ENCODE results near the gene NFIC.

The NFIC gene

DNA sequence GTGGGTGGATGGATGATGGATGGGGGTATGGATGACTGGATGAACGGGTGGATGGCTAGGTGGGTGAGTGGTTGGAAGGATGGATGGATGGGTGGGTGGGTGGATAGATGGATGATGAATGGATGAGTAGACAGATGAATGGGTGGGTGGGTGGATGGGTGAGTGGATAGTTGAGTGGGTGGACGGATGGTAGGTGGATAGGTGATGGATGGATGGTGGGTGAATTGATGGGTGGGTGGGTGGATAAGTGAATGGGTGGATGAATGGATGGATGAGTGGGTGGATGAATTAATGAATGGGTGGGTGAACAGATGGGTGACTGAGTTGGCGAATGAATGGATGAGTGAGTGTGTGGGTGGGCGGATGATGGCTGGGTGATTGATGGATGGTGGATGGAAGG, 109.1 kb downstream of the NFIC start:
- TF ChIP-seq JUND (IDR thresholded peaks at IDR 0.05; ENCODE audit: low read depth), result no peak
- DNase-seq (ENCODE audit: low read depth in 1 of 2, low spot score in 1 of 2), result no peak
- in situ Hi-C loops (cut with HindIII; ENCODE audit: low pct_unique_long_range_greater_than_20kb, low sequenced_read_pairs), result no loop called here

DNA sequence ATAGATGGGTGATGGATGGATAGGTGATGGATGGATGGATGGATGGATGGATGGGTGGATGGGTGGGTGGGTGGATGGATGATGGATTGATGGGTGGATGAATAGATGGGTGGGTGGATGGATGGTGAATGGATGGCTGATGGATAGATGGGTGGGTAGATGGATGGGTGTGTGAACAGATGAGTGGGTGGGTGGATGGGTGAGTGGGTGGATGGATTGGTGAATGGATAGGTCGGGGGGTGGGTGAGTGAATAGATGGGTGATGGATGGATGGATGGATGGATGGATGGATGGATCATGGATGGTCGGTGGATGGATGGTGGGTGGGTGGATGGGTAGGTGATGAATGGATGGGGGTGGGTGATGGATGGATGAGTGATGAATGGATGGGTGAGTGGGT, 110.4 kb downstream of the NFIC start:
- in situ Hi-C loops (cut with HindIII; ENCODE audit: low pct_unique_long_range_greater_than_20kb, low sequenced_read_pairs), result no loop called here
- TF ChIP-seq JUND (IDR thresholded peaks at IDR 0.05; ENCODE audit: low read depth), result no peak
- DNase-seq (ENCODE audit: low read depth in 1 of 2, low spot score in 1 of 2), result no peak

DNA sequence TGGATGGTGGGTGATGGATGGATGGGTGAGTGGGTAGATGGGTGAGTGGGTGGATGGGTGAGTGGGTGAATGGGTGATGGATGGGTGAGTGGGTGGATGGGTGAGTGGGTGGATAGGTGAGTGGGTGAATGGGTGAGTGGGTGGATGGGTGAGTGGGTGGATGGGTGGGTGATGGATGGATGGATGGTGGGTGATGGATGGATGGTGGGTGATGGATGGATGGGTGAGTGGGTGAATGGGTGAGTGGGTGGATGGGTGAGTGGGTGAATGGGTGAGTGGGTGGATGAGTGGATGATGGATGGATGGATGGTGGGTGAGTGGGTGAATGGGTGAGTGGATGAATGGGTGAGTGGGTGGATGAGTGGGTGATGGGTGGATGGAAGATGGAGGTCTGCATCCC, 111.1 kb downstream of the NFIC start:
- DNase-seq (ENCODE audit: low read depth in 1 of 2, low spot score in 1 of 2), result no peak
- no peak for TF ChIP-seq JUND (IDR thresholded peaks at IDR 0.05; ENCODE audit: low read depth)
- in situ Hi-C loops (cut with HindIII; ENCODE audit: low pct_unique_long_range_greater_than_20kb, low sequenced_read_pairs), result no loop called here

DNA sequence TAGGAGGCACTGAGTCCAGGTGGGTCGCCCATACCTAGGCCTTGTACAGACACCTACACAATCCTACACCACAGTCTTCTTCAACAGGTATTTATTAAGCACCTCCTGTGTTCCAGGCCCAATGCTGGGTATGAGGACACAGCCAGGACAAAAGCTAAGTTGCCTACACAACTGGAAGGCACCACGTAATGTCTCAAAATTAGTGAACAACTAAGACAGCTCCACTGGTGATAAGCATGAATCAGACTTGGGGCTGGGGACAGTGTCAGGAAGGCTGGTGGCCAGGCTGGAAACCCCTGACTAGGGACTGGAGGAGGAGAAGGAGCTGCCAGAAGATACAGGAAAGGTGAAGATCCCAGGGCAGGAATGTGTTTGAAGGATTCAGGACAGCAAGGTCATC, 111.6 kb downstream of the NFIC start:
- in situ Hi-C loops (cut with HindIII; ENCODE audit: low pct_unique_long_range_greater_than_20kb, low sequenced_read_pairs), result no loop called here
- no peak for DNase-seq (ENCODE audit: low read depth in 1 of 2, low spot score in 1 of 2)
- TF ChIP-seq JUND (IDR thresholded peaks at IDR 0.05; ENCODE audit: low read depth), result no peak

DNA sequence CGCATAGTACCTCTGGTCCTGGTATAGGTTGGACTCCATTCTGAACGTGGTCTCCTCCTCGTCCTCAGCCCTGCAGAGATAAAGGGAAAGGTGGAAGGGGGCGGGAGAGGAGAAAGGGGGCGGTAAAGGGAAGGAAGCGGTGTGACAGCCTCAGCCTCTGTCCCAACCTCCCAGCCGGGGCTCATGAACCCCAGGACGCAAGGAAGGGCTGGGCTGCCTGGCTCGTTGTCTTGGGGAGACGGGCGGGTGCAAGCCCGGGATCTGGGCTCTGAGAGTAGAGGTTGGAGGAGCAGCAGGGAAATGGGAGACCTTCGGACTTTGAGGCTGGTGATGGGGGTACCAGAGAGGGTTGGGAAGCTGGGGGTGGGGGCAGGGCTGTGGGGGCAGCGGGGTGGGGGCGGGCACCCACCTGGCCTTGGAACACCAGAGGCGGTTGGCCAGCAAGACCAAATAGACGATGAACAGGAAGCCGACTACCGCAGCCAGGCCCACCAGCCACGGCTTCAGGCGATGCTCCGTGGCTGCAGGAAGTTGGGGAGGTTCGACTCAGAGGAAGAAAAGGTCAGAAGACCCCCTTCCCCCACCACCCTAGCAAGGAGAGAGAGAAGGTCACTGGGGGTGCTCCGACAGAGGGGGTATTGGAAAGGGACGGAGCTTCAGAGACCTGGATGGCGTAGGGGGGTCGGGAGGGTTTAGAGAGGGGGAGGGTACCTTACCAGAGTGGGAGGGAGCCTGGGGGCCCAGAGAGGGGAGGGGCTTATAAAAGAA, 112.2 kb downstream of the NFIC start:
- DNase-seq (ENCODE audit: low read depth in 1 of 2, low spot score in 1 of 2), result no peak
- in situ Hi-C loops (cut with HindIII; ENCODE audit: low pct_unique_long_range_greater_than_20kb, low sequenced_read_pairs), result no loop called here
- no peak for TF ChIP-seq JUND (IDR thresholded peaks at IDR 0.05; ENCODE audit: low read depth)

DNA sequence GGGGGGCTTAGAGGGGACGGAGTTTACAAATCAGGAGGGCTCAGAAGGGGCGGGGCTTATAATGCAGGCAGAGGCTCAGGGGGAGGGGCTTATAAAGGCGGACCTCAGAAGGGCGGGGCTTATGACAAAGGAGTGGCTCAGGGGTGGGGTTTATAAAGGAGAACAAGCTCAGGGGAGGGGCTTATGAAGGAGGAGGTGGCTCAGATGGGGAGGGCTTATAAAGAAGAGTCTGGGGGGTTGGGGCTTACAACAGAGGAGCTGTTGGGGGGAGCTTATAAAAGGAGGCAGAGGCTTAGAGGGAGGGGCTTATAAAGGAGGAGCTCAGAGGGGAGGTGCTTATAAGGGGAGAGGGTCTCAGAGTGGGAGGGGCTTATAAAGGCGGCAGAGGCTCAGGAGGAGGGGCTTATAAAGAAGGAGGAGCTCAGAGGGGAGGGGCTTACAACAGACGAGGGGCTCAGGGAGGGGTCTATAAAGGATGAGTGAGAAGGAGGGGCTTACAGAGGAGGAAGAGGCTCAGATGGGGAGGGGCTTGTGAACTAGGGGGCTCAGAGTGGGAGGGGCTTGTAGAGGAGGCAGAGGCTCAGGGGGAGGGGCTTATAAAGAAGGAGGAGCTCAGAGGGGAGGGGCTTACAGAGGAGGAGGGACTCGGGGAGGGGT, 112.9 kb downstream of the NFIC start:
- in situ Hi-C loops (cut with HindIII; ENCODE audit: low pct_unique_long_range_greater_than_20kb, low sequenced_read_pairs), result no loop called here
- DNase-seq (ENCODE audit: low read depth in 1 of 2, low spot score in 1 of 2), result peak in 1 of 2 experiments; percentile 70
- TF ChIP-seq JUND (IDR thresholded peaks at IDR 0.05; ENCODE audit: low read depth), result no peak

DNA sequence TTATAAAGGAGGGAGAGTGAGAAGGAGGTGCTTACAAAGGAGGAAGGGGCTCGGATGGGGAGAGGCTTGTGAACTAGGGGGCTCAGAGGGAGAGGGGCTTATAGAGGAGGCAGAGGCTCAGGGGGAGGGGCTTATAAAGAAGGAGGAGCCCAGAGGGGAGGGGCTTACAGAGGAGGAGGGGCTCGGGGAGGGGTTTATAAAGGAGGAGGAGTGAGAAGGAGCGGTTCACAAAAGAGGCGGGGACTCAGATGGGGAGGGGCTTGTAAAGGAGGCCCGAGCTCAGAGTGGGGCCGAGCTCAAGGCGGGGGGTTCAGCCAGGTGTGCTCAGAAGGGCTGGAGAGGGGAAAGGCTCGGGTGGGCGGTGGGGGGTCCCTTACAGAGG, 113.4 kb downstream of the NFIC start:
- DNase-seq (ENCODE audit: low read depth in 1 of 2, low spot score in 1 of 2), result peak in 1 of 2 experiments; percentile 68
- no peak for TF ChIP-seq JUND (IDR thresholded peaks at IDR 0.05; ENCODE audit: low read depth)
- in situ Hi-C loops (cut with HindIII; ENCODE audit: low pct_unique_long_range_greater_than_20kb, low sequenced_read_pairs), result no loop called here

DNA sequence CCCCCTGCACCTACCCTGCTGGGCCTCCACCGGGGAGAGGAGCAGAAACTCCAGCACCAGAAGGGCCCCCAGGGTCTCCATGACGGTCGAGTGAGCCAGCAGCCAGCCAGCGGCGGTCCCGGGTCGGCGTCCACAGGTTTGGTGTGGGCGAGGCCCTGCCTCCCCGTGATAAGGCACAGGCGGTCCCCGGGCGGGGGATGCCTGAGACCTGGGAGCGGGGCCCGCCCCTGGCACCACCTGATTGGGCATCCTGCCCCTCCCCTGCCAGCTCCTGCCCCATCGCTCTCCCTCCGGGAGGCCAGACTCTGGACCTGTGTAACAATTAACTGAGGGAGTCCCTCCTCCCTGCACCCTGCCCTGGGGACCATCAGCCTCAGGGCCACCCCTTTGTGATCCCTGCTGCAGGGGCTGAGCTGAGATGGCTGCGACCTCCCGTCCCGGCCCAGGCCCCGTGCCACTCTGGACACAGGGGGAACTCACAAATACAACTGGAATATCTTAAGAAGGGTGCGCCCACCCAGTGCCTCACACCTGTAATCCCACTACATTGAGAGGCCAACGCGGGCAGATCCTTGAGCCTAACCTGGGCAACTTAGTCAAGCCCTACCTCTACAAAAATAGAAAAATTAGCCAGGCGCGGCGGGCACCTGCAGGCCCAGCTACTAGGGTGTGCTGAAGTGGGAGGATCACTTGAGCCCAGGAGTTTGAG, 114.2 kb downstream of the NFIC start, which contains the start of gene SMIM24:
TSS of gene SMIM24 (minus strand) at position 143 of the 709 bp plus-strand sequence. CDS start at position 81, 62 bp downstream.
- in situ Hi-C loops (cut with HindIII; ENCODE audit: low pct_unique_long_range_greater_than_20kb, low sequenced_read_pairs), result no loop called here
- TF ChIP-seq JUND (IDR thresholded peaks at IDR 0.05; ENCODE audit: low read depth), result no peak
- no peak for DNase-seq (ENCODE audit: low read depth in 1 of 2, low spot score in 1 of 2)

DNA sequence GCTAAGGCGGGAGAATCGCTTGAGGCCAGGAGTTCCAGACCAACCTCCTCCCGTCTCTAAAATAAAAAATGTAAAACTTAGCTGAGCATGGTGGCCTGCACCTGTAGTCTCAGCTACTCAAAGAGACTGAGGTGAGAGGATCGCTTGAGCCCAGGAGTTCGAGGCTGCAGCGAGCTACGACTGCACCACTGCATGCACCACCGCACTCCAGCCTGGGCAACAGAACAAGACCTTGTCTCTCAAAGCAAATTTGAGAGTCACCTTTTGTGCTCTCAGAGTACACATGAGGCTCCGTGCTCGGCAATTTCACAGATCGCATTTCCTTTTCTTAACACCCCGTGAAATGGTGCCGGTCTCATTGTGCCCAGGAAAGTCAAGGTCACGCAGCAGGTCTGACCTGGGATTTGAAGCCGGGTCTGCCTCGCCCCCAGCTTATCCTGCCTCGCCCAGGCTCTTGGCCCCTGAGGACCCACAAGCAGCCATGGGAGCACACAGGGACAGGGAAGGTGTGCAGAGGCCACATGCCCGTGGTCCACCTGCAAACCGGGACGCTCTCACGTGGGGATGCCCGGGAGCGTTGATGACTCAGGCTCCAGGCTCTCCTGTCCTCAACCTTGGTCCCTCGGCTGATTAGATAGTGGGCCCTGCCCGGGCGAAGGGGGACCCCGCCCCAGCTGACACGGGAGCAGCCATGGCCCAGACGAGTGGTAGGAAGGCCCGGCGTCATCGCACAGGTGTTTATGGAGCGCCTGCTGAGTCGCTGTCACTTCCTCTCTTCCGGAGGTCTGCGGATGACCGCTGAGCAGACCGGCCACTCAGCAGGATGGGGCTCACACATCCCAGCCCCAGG, 115.1 kb downstream of the NFIC start:
- in situ Hi-C loops (cut with HindIII; ENCODE audit: low pct_unique_long_range_greater_than_20kb, low sequenced_read_pairs), result no loop called here
- TF ChIP-seq JUND (IDR thresholded peaks at IDR 0.05; ENCODE audit: low read depth), result no peak

DNA sequence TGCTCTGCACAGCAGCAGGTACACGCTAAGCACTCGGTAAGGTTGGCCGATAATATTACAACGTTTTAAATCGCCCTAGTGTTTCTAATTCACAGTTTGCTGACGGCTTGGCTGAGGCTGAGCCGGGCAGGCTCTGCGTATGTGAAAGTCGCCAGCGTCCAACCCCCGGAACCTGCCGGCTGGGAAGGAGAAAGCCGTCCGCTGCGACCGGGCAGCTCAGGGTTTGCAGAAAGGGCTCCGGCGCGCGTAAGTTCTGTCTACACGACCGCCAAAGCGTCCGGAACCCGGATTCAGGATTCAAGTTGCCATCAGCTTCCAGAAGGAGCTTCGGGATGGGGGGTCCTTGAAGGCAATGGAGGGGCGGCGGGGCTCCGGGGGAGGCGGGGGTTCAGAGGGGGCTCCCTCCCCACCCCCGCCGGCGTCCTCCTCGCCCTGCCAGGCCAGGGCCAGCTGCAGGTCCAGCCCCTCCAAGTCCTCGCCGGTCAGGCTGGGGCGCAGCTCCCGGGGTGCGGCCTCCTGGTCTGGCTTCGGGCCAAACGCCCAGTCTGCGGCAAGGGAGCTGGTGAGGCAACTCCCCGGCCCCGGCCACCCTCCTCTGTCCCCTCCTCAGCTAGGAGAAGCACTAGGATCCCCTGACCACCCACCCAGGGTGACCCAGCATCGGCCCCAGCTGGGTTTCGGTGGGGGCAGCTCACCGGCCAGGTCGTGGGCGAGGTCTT, 116.3 kb downstream of the NFIC start:
- in situ Hi-C loops (cut with HindIII; ENCODE audit: low pct_unique_long_range_greater_than_20kb, low sequenced_read_pairs), result no loop called here
- TF ChIP-seq JUND (IDR thresholded peaks at IDR 0.05; ENCODE audit: low read depth), result no peak
- no peak for DNase-seq (ENCODE audit: low read depth in 1 of 2, low spot score in 1 of 2)

More for the DNA sequence above, 115.1 kb downstream of the NFIC start:
- DNase-seq (ENCODE audit: low read depth in 1 of 2, low spot score in 1 of 2), result no peak

DNA sequence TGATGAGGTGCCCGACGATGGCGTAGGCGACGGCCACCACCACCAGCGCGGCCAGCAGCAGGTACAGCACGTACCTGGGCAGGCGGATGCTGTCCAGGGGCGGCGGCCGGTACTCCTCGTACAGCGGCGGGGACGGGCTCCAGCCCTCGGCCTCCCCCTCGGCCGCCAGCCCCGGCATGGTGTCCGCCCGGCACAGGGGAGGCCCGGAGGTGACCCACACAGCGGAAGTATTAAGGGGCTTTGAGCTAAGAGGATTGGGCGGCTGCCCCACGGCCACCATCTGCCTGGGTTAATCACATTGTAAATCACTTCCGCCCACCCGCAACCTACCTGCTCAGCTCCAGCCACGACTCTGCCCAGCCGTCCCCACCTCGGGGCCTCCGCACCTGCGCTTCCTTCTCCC, 116.8 kb downstream of the NFIC start, which contains the start of gene SMIM44:
TSS of gene SMIM44 (minus strand) at position 216 of the 403 bp plus-strand sequence. CDS start at position 178, 38 bp downstream.
- in situ Hi-C loops (cut with HindIII; ENCODE audit: low pct_unique_long_range_greater_than_20kb, low sequenced_read_pairs), result no loop called here
- TF ChIP-seq JUND (IDR thresholded peaks at IDR 0.05; ENCODE audit: low read depth), result no peak
- DNase-seq (ENCODE audit: low read depth in 1 of 2, low spot score in 1 of 2), result no peak
